IMR-90 (cell line): Measurements from ENCODE around the gene CA12. TPM values are rescaled to one million over a fixed set of nuclear protein-coding genes. Genes with fewer than 3 reads are reported as not detected.

Experiments used
- ATAC-seq: fragments of 200-7000 bp; cut with Tn5 transposase; 2 replicates; pipeline ENCODE4 v1.9.1; 2020; ENCODE audit warnings: low read depth, mild to moderate bottlenecking, moderate library complexity
- BruUV-seq: library from RNA; stranded (reverse); fragments of 400-500 nt; replicated peaks from 2 replicates; lab custom pipeline; 2021; lab: Mats Ljungman, UMichigan
- CTCF ChIA-PET: fragments of 300-600 bp; formaldehyde crosslinking; extraction: SDS; loops from one replicate; lab custom pipeline; 2021; ENCODE audit warnings: antibody characterized with exemption; lab: Yijun Ruan, JAX
- POLR2A ChIA-PET: fragments of 300-600 bp; sonication (Branson Sonifier 250); formaldehyde crosslinking; loops from one replicate; lab custom pipeline; 2022; ENCODE audit warnings: antibody characterized with exemption; ENCODE audit not compliant: unreplicated experiment; lab: Charles Lee
- DNase-seq: peaks from one replicate; pipeline ENCODE4 v3.0.0; 2013
- H2AFZ ChIP-seq: replicated peaks from 2 replicates; pipeline ENCODE3; 2013; ENCODE audit warnings: low read length, mild to moderate bottlenecking; ENCODE audit not compliant: poor library complexity
- H2AK5ac ChIP-seq: 2 replicates; pipeline ENCODE4 v1.6.1; 2013; ENCODE audit warnings: low read depth, low read length, inconsistent platforms
- H2AK9ac ChIP-seq: replicated peaks from 2 replicates; pipeline ENCODE3; 2013; ENCODE audit warnings: mild to moderate bottlenecking, low read depth, low read length, moderate library complexity; ENCODE audit not compliant: poor library complexity
- H2BK120ac ChIP-seq: 2 replicates; pipeline ENCODE4 v1.6.1; 2013; ENCODE audit warnings: low read depth, low read length, inconsistent platforms
- H2BK15ac ChIP-seq: 3 replicates; pipeline ENCODE4 v1.6.1; 2013; ENCODE audit warnings: low read depth, low read length, inconsistent platforms
- H2BK20ac ChIP-seq: 2 replicates; pipeline ENCODE4 v1.6.1; 2013; ENCODE audit warnings: low read depth, mild to moderate bottlenecking, inconsistent platforms, low read length, moderate library complexity
- H2BK5ac ChIP-seq: 2 replicates; pipeline ENCODE4 v1.6.1; 2013; ENCODE audit warnings: mild to moderate bottlenecking, low read depth, low read length, inconsistent platforms; ENCODE audit not compliant: poor library complexity, severe bottlenecking
- H3K14ac ChIP-seq: replicated peaks from 2 replicates; pipeline ENCODE4 v1.6.1; 2013; ENCODE audit warnings: low read depth, low read length, inconsistent platforms
- H3K18ac ChIP-seq: 2 replicates; pipeline ENCODE4 v1.6.1; 2013; ENCODE audit warnings: low read depth, low read length, control low read depth
- H3K23ac ChIP-seq: 2 replicates; pipeline ENCODE4 v1.6.1; 2013; ENCODE audit warnings: low read depth, low read length, inconsistent platforms
- H3K27ac ChIP-seq: 2 replicates; pipeline ENCODE4 v1.5.1; 2013; ENCODE audit warnings: mild to moderate bottlenecking, control low read depth, low read length; ENCODE audit not compliant: insufficient read depth
- H3K27me3 ChIP-seq: 2 replicates; pipeline ENCODE4 v1.6.1; 2013; ENCODE audit warnings: low read length; ENCODE audit not compliant: control insufficient read depth, insufficient read depth
- H3K36me3 ChIP-seq: 2 replicates; pipeline ENCODE4 v1.6.1; 2013; ENCODE audit warnings: low read length, mixed read lengths; ENCODE audit not compliant: control insufficient read depth, insufficient read depth
- H3K4ac ChIP-seq: 2 replicates; pipeline ENCODE4 v1.6.1; 2013; ENCODE audit warnings: low read depth, low read length, inconsistent platforms
- H3K4me1 ChIP-seq: 2 replicates; pipeline ENCODE4 v1.6.1; 2013; ENCODE audit warnings: low read length, mixed read lengths; ENCODE audit not compliant: control insufficient read depth, insufficient read depth
- H3K4me2 ChIP-seq: 2 replicates; pipeline ENCODE4 v1.6.1; 2013; ENCODE audit warnings: low read depth, mild to moderate bottlenecking, control low read depth, low read length, moderate library complexity
- H3K4me3 ChIP-seq: 2 replicates; pipeline ENCODE4 v1.5.1; 2013; ENCODE audit warnings: low read depth, mild to moderate bottlenecking, control low read depth, low read length, moderate library complexity; ENCODE audit not compliant: insufficient read depth
- H3K56ac ChIP-seq: 2 replicates; pipeline ENCODE4 v1.6.1; 2013; ENCODE audit warnings: low read length, inconsistent platforms; ENCODE audit not compliant: insufficient read depth; ENCODE audit errors: extremely low read depth
- H3K79me1 ChIP-seq, 2 experiments: 2 replicates each; pipeline ENCODE4 v1.6.1; 2013; ENCODE audit warnings: low read length in 2 of 2, inconsistent platforms in 1 of 2, low read depth in 1 of 2
- H3K9ac ChIP-seq: 2 replicates; pipeline ENCODE4 v1.6.1; 2013; ENCODE audit warnings: low read depth, low read length, control low read depth
- H3K9me1 ChIP-seq: 2 replicates; pipeline ENCODE4 v1.6.1; 2013; ENCODE audit warnings: low read length, inconsistent platforms; ENCODE audit not compliant: insufficient read depth
- H3K9me3 ChIP-seq: 2 replicates; pipeline ENCODE4 v1.6.1; 2013; ENCODE audit warnings: low read length; ENCODE audit not compliant: control insufficient read depth, insufficient read depth
- H4K20me1 ChIP-seq: 2 replicates; pipeline ENCODE4 v1.6.1; 2013; ENCODE audit warnings: low read length, inconsistent platforms; ENCODE audit not compliant: insufficient read depth
- H4K5ac ChIP-seq: 2 replicates; pipeline ENCODE4 v1.6.1; 2013; ENCODE audit warnings: mild to moderate bottlenecking, low read depth, low read length, control low read depth
- H4K8ac ChIP-seq, 2 experiments: 2 replicates each; pipeline ENCODE4 v1.6.1; 2013; ENCODE audit warnings: low read depth in 2 of 2, low read length in 2 of 2, control low read depth in 1 of 2, inconsistent platforms in 1 of 2
- H4K91ac ChIP-seq: 2 replicates; pipeline ENCODE4 v1.6.1; 2013; ENCODE audit warnings: low read depth, low read length, inconsistent platforms; ENCODE audit not compliant: insufficient read depth
- CHD1 ChIP-seq: IDR thresholded peaks from 2 replicates; pipeline ENCODE4 v1.6.1; 2012; ENCODE audit warnings: low read depth, low read length, improper control_type of control experiment
- POLR2A ChIP-seq: IDR thresholded peaks from 2 replicates; pipeline ENCODE4 v1.6.1; 2012; ENCODE audit warnings: mild to moderate bottlenecking, low read depth, low read length
- RAD21 ChIP-seq: IDR thresholded peaks from 2 replicates; pipeline ENCODE4 v1.6.1; 2012; ENCODE audit warnings: low read length, improper control_type of control experiment
- RFX5 ChIP-seq: IDR thresholded peaks from 2 replicates; pipeline ENCODE4 v1.8.0; 2012; ENCODE audit warnings: low read depth, mild to moderate bottlenecking, low read length, moderate library complexity
- WGBS, 2 experiments: methylation state at CpG; one replicate each; pipeline versions ENCODE4 v1.1.5 to v1.1.7; 2013; ENCODE audit warnings: missing lambda C conversion rate in 2 of 2; ENCODE audit not compliant: insufficient read length in 1 of 2; ENCODE audit errors: extremely low coverage in 2 of 2; 5-methylcytosine and 5-hydroxymethylcytosine counted together
- dilution Hi-C: fragments of 300-500 bp; cut with HindIII; formaldehyde crosslinking; loops from one replicate; pipeline ENCODE4 v1.14.3; 2018; ENCODE audit warnings: low sequenced_read_pairs; ENCODE audit not compliant: unreplicated experiment
- in situ Hi-C: fragments of 300-500 bp; cut with MboI; formaldehyde crosslinking; loops from 3 replicates; pipeline ENCODE4 v1.14.3; 2019; ENCODE audit warnings: low sequenced_read_pairs, inconsistent platforms, mixed read lengths
- intact Hi-C: fragments of 100-400 bp; cut with micrococcal nuclease; formaldehyde crosslinking; loops from 2 replicates; pipeline ENCODE4 v1.10.0; 2022
- polyA plus RNA-seq, 3 experiments: library from polyadenylated mRNA; depleted of rRNA; stranded (reverse); fragments of >200 nt; gene quantifications; 2 replicates each; pipeline ENCODE4 v1.2.3, GENCODE V29; 2012; ENCODE audit warnings: low replicate concordance in 1 of 3
- total RNA-seq: library from RNA; depleted of rRNA; stranded (reverse); fragments of >200 nt; gene quantifications from 2 replicates; pipeline ENCODE4 v1.2.3, GENCODE V29; 2012
- TF ChIP-seq, protein P1 (sequence below): conservative IDR thresholded peaks from 2 replicates; pipeline ENCODE4 v1.5.1; 2012; ENCODE audit warnings: mild to moderate bottlenecking, low read depth, low read length, improper control_type of control experiment
- TF ChIP-seq, protein P2 (sequence below): fragments of 150-350 bp; IDR thresholded peaks from 2 replicates; pipeline ENCODE4 v1.6.1; 2017; ENCODE audit warnings: mild to moderate bottlenecking, antibody characterized with exemption, low read length, low read depth

CA12 gene
- total and polyA plus RNA-seq, 2 of the 4 experiments (the other 2 are of a cell fraction) = 33.7 to 52.6 TPM

DNA sequence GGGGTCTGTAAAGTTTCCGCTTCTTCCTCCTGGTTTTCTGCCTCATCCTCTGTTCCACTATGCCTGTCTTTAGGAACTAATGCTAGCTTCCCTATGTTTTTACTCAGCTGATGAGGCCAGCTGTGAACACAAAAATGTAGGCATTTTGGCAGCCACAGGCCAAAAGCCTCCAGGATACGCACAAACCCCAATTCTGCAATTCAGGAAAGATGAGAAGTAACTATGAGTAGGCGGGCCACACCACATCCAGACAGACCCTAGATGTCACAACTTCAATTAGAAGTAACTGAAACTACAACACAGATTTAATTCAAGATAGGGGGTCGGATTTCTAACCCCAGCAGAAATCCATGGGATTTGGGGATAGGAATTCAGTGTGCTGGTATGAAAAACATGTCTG, 11.9 kb downstream of the CA12 start:
- Histone ChIP-seq H4K8ac (0 out of 4 replicates have a peak overlapping the region, but pooled peaks of 1 of the 2 experiments have one; percentile 30), H2BK20ac (peak overlapping the region; percentile 29; the same call in 1 of the 2 replicates), H3K27ac (no peak overlapping the region), H2AK9ac (no peak overlapping the region), H2BK5ac (no peak overlapping the region), H3K4ac (peak overlapping the region; percentile 14; the same call in 1 of the 2 replicates), H2AFZ (no peak overlapping the region), H3K9me1 (peaks cover 28% of the 10 kb centered on the region), H2AK5ac (peak overlapping the region; percentile 40; the same call in 1 of the 2 replicates), H3K4me1 (peaks cover 35% of the 10 kb centered on the region), H3K9me3 (no peaks in the 10 kb centered on the region), H3K4me3 (no peak overlapping the region), H3K56ac (no peak overlapping the region), H4K20me1 (no peaks in the 10 kb centered on the region), H3K14ac (peak overlapping the region; percentile 59), H4K5ac (peak overlapping the region; percentile 22; the same call in 1 of the 2 replicates), H3K4me2 (no peak overlapping the region), H4K91ac (peak overlapping the region; percentile 13; the same call in 1 of the 2 replicates), H3K36me3 (no peaks in the 10 kb centered on the region), H2BK15ac (peak overlapping the region; percentile 76; the same call in 1 of the 3 replicates), H3K23ac (no peak overlapping the region), H3K79me1 (peaks cover 11 to 13% of the 10 kb centered on the region in 2 experiments; a peak in 3 of 4 replicates), H3K27me3 (no peaks in the 10 kb centered on the region), H2BK120ac (peak overlapping the region; percentile 68), H3K9ac (no peak overlapping the region), H3K18ac (peak overlapping the region; percentile 49; the same call in 1 of the 2 replicates)
- DNase-seq (peak; percentile 49), ATAC-seq (no peak)
- CTCF ChIA-PET = no interaction called here
- in situ Hi-C loops = no loop called here
- POLR2A ChIA-PET = no interaction called here
- dilution Hi-C loops = no loop called here
- TF ChIP-seq, protein P1, sequence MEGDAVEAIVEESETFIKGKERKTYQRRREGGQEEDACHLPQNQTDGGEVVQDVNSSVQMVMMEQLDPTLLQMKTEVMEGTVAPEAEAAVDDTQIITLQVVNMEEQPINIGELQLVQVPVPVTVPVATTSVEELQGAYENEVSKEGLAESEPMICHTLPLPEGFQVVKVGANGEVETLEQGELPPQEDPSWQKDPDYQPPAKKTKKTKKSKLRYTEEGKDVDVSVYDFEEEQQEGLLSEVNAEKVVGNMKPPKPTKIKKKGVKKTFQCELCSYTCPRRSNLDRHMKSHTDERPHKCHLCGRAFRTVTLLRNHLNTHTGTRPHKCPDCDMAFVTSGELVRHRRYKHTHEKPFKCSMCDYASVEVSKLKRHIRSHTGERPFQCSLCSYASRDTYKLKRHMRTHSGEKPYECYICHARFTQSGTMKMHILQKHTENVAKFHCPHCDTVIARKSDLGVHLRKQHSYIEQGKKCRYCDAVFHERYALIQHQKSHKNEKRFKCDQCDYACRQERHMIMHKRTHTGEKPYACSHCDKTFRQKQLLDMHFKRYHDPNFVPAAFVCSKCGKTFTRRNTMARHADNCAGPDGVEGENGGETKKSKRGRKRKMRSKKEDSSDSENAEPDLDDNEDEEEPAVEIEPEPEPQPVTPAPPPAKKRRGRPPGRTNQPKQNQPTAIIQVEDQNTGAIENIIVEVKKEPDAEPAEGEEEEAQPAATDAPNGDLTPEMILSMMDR = no peak
- TF ChIP-seq, protein P2, sequence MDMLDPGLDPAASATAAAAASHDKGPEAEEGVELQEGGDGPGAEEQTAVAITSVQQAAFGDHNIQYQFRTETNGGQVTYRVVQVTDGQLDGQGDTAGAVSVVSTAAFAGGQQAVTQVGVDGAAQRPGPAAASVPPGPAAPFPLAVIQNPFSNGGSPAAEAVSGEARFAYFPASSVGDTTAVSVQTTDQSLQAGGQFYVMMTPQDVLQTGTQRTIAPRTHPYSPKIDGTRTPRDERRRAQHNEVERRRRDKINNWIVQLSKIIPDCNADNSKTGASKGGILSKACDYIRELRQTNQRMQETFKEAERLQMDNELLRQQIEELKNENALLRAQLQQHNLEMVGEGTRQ = no peak
- TF ChIP-seq RAD21 = no peak
- TF ChIP-seq RFX5 = no peak
- no peak for TF ChIP-seq CHD1
- no peak for TF ChIP-seq POLR2A
- BruUV-seq = no TSS peak
- no CpG with 5 or more reads among the region's 4 CpGs for WGBS, 2 experiments
- intact Hi-C loops = no loop called here
